GM10266 (cell line): ENCODE data around the gene ASB5.
A peak's percentile ranks its signal among the peaks of the same experiment; 100 is the strongest.
"Not testable (repeated sequence)": the region's sequence is repeated elsewhere in the genome, so short reads cannot be mapped to it uniquely, and the experiment has no call there.

Experiments used
- DNase-seq: peaks from one replicate; pipeline ENCODE4 v3.0.0; 2012; ENCODE audit errors: extremely low spot score
- CTCF ChIP-seq: IDR thresholded peaks from 2 replicates; pipeline ENCODE4 v1.5.1; 2012; ENCODE audit warnings: mild to moderate bottlenecking, low read depth; ENCODE audit not compliant: control insufficient read depth, insufficient read depth; ENCODE audit errors: missing control alignments

ASB5 gene

GRCh38 chr4:176286728-176287127 lies 17.7 kb upstream of the ASB5 start:
- no peak for DNase-seq
- no peak for TF ChIP-seq CTCF

GRCh38 chr4:176279560-176279959 lies 10.5 kb upstream of the ASB5 start:
- DNase-seq, result not testable (repeated sequence)

GRCh38 chr4:176277162-176277904 lies 8.3 kb upstream of the ASB5 start:
- peak; percentile 39 for DNase-seq
- peak; percentile 54 for TF ChIP-seq CTCF

GRCh38 chr4:176276710-176277109 lies 7.7 kb upstream of the ASB5 start:
- TF ChIP-seq CTCF, result no peak
- no peak for DNase-seq

- no peak for TF ChIP-seq CTCF
- DNase-seq, result no peak
Observed at GRCh38 chr4:176274441-176274840, 5.4 kb upstream of the ASB5 start.

- TF ChIP-seq CTCF, result no peak
- DNase-seq, result no peak
Observed at GRCh38 chr4:176273736-176274135, 4.7 kb upstream of the ASB5 start.

GRCh38 chr4:176272799-176273198 lies 3.8 kb upstream of the ASB5 start:
- no peak for DNase-seq
- TF ChIP-seq CTCF, result no peak

GRCh38 chr4:176271749-176272148 lies 2.7 kb upstream of the ASB5 start:
- no peak for TF ChIP-seq CTCF
- DNase-seq, result no peak
